Stomach smooth muscle (tissue), 2 donors: Measurements from ENCODE around the gene ANKRD12.

Experiments
- H3K27ac ChIP-seq: one replicate; pipeline ENCODE4 v1.7.0; 2013; ENCODE audit warnings: mild to moderate bottlenecking, low read length, inconsistent platforms
- H3K27me3 ChIP-seq, 2 donors: one replicate each; pipeline ENCODE4 v1.7.0; 2013; ENCODE audit warnings: low read length in 2 of 2; ENCODE audit not compliant: insufficient read depth in 2 of 2, control insufficient read depth in 1 of 2
- H3K36me3 ChIP-seq, 2 donors: one replicate each; pipeline ENCODE4 v1.7.0; 2013; ENCODE audit warnings: low read length in 2 of 2; ENCODE audit not compliant: control insufficient read depth in 2 of 2, insufficient read depth in 2 of 2
- H3K4me1 ChIP-seq: one replicate; pipeline ENCODE4 v1.7.0; 2013; ENCODE audit warnings: low read length; ENCODE audit not compliant: control insufficient read depth, insufficient read depth
- H3K4me3 ChIP-seq, 2 donors: one replicate each; pipeline ENCODE4 v1.7.0; 2013; ENCODE audit warnings: low read length in 2 of 2
- H3K9ac ChIP-seq, 2 donors: one replicate each; pipeline ENCODE4 v1.7.0; 2013; ENCODE audit warnings: low read length in 2 of 2, mild to moderate bottlenecking in 1 of 2
- H3K9me3 ChIP-seq, 2 donors: one replicate each; pipeline ENCODE4 v1.7.0; 2013; ENCODE audit warnings: low read length in 2 of 2; ENCODE audit not compliant: control insufficient read depth in 2 of 2
- donor health status: healthy.
- donor health status: Pancreatic carcinoma.

Gene ANKRD12

GRCh38 chr18:9184998-9185613 lies 48.5 kb downstream of the ANKRD12 start:
- H3K4me1 ChIP-seq = no peaks in the 10 kb centered on the region
- H3K36me3 ChIP-seq = peaks cover 3 to 15% of the 10 kb centered on the region in 2 donors

GRCh38 chr18:9188359-9189231 lies 52.0 kb downstream of the ANKRD12 start:
- no peak overlapping the region for H3K4me3 ChIP-seq
- no peak overlapping the region for H3K9ac ChIP-seq
- H3K4me1 ChIP-seq = no peaks in the 10 kb centered on the region
- no peaks in the 10 kb centered on the region for H3K9me3 ChIP-seq
- peaks cover 5 to 9% of the 10 kb centered on the region in 2 donors for H3K36me3 ChIP-seq
- H3K27me3 ChIP-seq = no peaks in the 10 kb centered on the region
- no peak overlapping the region for H3K27ac ChIP-seq

More at GRCh38 chr18:9184998-9185613, 48.5 kb downstream of the ANKRD12 start:
- Histone ChIP-seq H3K9me3 (no peaks in the 10 kb centered on the region), H3K9ac (no peak overlapping the region), H3K27me3 (no peaks in the 10 kb centered on the region), H3K27ac (no peak overlapping the region), H3K4me3 (no peak overlapping the region)

- Histone ChIP-seq H3K27me3 (no peaks in the 10 kb centered on the region), H3K4me1 (no peaks in the 10 kb centered on the region), H3K36me3 (peaks cover 5 to 9% of the 10 kb centered on the region in 2 donors), H3K4me3 (no peak overlapping the region), H3K9ac (no peak overlapping the region), H3K27ac (no peak overlapping the region), H3K9me3 (no peaks in the 10 kb centered on the region)
Observed at GRCh38 chr18:9189491-9189890, 52.9 kb downstream of the ANKRD12 start.

- H3K36me3 ChIP-seq = peaks cover 5 to 17% of the 10 kb centered on the region in 2 donors
- no peak overlapping the region for H3K4me3 ChIP-seq
- no peaks in the 10 kb centered on the region for H3K9me3 ChIP-seq
- H3K27ac ChIP-seq = no peak overlapping the region
- no peak overlapping the region for H3K9ac ChIP-seq
- no peaks in the 10 kb centered on the region for H3K4me1 ChIP-seq
- H3K27me3 ChIP-seq = no peaks in the 10 kb centered on the region
Observed at GRCh38 chr18:9191658-9192256, 55.2 kb downstream of the ANKRD12 start.

DNA sequence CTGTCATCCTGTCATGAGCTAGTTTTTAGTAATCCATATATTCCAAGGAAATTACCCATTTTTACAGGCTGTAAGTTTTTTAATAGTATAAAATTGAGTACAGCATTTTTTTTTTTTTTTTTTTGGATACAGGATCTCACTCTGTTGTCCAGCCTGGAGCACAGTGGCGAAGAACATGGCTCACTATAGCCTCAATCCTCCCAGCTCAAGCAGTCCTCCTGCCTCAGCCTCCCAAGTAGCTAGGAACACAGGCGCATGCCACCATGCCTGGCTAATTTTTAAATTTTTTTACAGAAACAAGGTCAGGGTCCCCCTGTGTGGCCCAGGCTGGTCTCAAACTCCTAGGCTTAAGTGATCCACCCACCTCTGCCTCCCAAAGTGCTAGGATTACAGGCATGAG lies 56.5 kb downstream of the ANKRD12 start:
- peaks cover 5 to 17% of the 10 kb centered on the region in 2 donors for H3K36me3 ChIP-seq
- no peaks in the 10 kb centered on the region for H3K27me3 ChIP-seq
- no peak overlapping the region for H3K4me3 ChIP-seq
- H3K9ac ChIP-seq = no peak overlapping the region
- H3K9me3 ChIP-seq = no peaks in the 10 kb centered on the region
- no peaks in the 10 kb centered on the region for H3K4me1 ChIP-seq
- H3K27ac ChIP-seq = no peak overlapping the region

DNA sequence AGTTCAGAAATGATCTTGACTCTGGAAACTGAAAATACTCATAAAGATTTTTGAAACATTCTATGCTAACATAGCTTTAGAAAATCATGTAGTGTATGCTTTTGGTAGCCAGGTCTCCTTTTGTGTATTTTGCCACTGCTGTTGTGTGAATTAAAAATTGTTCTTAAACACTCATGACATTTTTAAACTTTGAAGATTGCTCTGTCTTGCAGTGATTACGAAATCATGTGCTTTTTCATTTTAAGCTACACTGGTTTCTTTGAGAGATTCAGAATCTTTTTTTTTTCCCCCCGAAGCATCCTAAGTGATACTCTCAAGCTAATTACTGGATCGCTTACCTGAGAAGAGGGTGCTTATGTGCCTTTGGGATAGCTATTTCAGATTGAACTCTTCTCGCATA lies 60.0 kb downstream of the ANKRD12 start:
- H3K36me3 ChIP-seq = peaks cover 2 to 8% of the 10 kb centered on the region in 2 donors
- H3K9me3 ChIP-seq = no peaks in the 10 kb centered on the region
- no peak overlapping the region for H3K9ac ChIP-seq
- H3K4me3 ChIP-seq = no peak overlapping the region
- no peak overlapping the region for H3K27ac ChIP-seq
- no peaks in the 10 kb centered on the region for H3K4me1 ChIP-seq
- H3K27me3 ChIP-seq = no peaks in the 10 kb centered on the region

- Histone ChIP-seq H3K27ac (no peak overlapping the region), H3K9ac (no peak overlapping the region), H3K36me3 (peaks cover 4 to 11% of the 10 kb centered on the region in 2 donors), H3K9me3 (no peaks in the 10 kb centered on the region), H3K4me3 (no peak overlapping the region), H3K4me1 (no peaks in the 10 kb centered on the region), H3K27me3 (no peaks in the 10 kb centered on the region)
Observed at GRCh38 chr18:9199681-9200080, 63.1 kb downstream of the ANKRD12 start.

DNA sequence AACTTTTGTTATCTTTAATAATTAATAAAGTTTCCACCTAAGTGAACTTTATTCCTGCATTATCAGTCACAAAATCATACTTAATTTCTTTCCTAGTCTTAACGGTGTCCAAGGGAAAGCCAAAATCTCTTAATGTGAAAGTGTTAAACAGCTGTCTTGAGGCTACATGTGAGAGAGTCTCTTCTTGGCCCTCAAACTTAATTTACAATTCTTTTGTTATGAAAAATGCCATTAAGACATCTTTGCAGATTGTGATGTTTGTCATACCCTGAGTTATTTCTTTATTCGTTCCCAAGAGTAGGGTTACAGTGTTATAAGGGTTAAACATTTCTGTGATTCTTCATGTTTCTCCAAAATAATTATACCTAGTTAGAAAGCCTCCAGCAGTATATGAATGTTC lies 64.6 kb downstream of the ANKRD12 start:
- Histone ChIP-seq H3K27ac (no peak overlapping the region), H3K9ac (no peak overlapping the region), H3K9me3 (no peaks in the 10 kb centered on the region), H3K4me1 (no peaks in the 10 kb centered on the region), H3K36me3 (peaks cover 4 to 5% of the 10 kb centered on the region in 2 donors), H3K27me3 (no peaks in the 10 kb centered on the region), H3K4me3 (no peak overlapping the region)

DNA sequence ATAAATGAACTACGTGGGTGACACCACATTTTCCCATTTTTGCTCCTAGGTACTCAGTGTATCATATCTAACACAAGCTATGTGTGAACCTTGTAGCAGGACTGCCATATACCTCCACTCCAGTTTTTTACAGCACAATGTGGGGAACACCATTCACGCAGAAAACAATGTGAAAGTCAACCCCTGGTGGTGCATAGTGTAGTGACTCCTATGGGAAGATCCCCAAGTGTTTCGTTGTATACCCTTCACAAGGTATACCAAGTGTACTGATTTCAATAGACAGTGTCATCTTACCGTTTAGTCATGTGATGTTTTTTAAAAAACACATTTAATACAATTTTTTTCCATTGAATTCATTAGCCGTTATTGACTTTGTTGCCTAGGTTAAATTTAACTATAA lies 68.1 kb downstream of the ANKRD12 start:
- Histone ChIP-seq H3K4me1 (no peaks in the 10 kb centered on the region), H3K36me3 (peaks cover 5 to 6% of the 10 kb centered on the region in 2 donors), H3K9me3 (no peaks in the 10 kb centered on the region), H3K27ac (no peak overlapping the region), H3K27me3 (no peaks in the 10 kb centered on the region), H3K9ac (no peak overlapping the region), H3K4me3 (no peak overlapping the region)

DNA sequence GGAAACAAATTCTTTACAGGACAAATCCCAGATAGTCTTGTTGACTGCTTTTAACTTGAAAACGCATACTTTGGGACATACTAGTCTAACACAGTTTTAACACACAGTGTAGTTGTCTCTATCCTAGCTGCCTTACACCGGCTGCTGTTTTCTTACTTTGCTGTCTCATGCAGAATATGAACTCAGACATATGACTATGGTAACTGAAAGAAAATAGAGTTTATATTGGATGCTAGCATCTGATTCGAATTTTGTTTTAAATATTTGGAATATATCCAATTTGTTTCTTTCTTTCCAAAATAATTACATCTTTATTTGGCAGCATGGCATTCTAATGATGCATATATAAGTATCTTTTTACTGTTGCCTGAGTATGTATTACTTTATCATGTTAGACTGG lies 69.8 kb downstream of the ANKRD12 start:
- H3K9ac ChIP-seq = no peak overlapping the region
- no peaks in the 10 kb centered on the region for H3K27me3 ChIP-seq
- no peak overlapping the region for H3K4me3 ChIP-seq
- no peaks in the 10 kb centered on the region for H3K4me1 ChIP-seq
- H3K36me3 ChIP-seq = peaks cover 6% of the 10 kb centered on the region in 2 donors
- no peaks in the 10 kb centered on the region for H3K9me3 ChIP-seq
- H3K27ac ChIP-seq = no peak overlapping the region
